Left renal pelvis (tissue), 4 donors: ENCODE measurements around the gene ITPR2. TPM values are rescaled to one million over a fixed set of nuclear protein-coding genes. Genes with fewer than 3 reads are reported as not detected.

Experiments used
- DNase-seq, 4 donors: peaks; one replicate each; pipeline ENCODE4 v3.0.0-alpha.2; 2013; ENCODE audit warnings: low read depth in 4 of 4, low spot score in 3 of 4
- polyA plus RNA-seq, 4 donors: library from polyadenylated mRNA; unstranded; fragments of 120-200 nt; gene quantifications; one replicate each; pipeline ENCODE4 v1.2.1, GENCODE V29; 2013; ENCODE audit not compliant: insufficient read length in 4 of 4

Gene ITPR2
- polyA plus RNA-seq, 4 donors = 11.8 to 16.1 (median 13.2) TPM

DNA sequence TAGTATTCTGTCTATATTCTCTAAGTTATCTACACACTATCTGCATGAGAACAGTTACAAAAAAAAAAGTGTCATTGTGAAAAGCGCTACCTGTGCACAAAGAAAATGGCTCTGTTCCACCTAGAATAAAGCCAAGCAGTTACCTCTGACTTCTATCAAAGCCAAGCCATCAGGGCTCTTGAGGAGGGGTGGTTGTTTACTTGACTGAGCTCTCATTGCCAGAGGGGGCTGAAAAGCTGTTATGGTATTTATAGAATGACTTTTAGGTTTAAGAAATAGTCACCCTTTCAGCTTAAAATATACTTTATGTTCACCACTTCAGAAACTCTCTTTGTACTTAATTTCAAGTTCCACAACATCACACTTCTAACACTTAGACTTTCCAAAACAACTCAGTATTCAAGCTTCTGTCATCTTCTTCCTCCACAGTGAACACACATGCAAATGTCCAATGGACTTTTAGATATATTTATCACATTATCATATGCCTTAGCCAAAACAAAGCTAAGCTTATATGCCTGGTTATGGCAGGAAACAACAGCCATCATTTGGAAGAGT lies 7.5 kb downstream of the ITPR2 start:
- no peak for DNase-seq

DNA sequence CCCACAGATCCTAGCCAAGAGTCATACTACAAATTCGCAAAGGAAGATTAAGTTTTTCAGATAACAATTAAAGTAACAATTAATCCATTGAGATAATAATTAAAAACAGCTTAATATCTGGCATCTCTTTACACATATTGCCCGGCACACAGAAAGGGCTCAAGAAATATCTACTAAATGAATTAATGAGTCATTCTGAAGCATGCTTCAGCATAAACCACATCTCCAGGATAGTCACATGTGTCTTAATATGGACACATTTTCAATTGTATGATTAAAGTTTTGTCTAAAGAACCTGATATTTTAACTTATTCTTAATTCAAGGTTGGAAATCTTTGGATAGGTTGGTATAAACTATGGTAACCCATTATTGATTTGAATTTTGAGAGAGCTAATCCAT lies 9.6 kb downstream of the ITPR2 start:
- no peak for DNase-seq

DNA sequence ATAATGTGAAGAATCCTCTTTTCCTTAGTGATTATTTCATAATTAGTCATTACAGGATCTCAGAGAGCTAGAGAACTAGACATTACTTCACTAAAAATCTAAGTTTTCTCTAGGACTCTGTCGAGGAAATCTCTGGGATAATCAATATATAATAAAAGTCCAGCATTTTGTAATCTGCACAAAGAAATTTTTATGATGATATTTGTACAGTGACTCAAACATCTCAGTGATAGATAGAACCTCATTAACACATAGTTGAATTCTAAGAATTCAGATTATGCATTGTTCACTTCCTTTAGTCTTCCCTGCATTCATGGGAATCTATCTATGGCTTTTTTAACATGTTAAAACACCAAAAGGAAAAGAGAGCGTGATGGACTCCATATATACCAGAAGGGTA lies 11.0 kb downstream of the ITPR2 start:
- DNase-seq = no peak

DNA sequence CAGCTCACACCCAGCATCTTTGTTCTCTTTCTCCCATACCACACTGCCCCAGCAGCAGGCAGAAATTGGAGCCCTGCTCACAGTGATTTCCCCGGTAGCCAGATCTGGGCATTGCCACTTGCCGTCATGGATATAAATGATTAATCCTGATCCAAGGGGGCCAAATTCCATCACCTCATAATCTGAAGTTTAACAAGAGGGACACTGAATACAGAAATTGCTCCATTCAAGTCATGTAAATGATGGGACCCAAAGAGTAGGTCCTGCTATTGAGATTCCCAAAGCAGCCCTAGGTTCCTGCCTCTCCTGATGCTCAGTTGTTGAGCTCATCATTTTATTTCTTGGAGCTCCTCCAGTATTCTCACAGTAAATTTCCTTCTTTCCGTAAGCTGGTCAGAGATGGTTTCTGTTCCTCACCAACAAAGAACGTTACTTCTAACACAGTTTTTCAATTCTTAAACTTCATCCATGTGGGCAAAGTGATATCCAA lies 11.7 kb downstream of the ITPR2 start:
- no peak for DNase-seq

DNA sequence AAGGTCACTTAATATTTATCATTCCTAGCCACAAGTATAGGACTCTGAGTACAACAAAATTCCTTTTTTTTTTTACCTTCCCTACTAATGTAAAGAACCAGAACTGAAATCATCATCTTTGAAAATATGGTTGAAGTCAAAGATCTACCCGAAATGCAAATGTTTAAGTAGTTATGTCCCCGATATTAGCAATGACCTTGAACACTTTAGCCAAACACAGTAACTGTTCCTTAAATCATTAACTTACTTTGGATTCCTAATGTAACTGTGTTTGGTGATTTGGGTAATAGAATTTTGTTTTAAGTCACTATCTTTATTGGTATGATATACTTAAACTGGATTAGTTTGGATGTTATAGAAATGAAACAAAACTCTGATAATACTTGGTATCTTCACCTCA lies 14.4 kb downstream of the ITPR2 start:
- DNase-seq = no peak

DNA sequence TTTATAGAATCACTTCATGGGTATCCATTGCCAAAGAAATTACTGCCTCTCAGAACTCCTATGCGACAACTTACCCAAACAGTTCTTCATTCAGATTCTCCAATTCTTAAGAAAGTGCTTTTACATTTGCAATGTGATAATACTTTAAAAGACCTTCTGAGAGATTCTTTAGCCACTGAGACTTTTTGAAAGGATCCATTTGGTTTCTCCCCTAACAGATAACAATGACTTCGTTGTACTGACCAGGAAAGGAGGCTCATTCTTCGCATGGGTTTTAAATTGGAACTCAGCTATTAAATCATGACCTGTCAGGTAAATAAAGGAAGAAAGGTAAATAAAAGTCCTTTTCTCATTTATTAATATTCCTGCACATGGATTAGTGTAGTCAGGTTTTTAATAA lies 14.8 kb downstream of the ITPR2 start:
- DNase-seq = no peak

DNA sequence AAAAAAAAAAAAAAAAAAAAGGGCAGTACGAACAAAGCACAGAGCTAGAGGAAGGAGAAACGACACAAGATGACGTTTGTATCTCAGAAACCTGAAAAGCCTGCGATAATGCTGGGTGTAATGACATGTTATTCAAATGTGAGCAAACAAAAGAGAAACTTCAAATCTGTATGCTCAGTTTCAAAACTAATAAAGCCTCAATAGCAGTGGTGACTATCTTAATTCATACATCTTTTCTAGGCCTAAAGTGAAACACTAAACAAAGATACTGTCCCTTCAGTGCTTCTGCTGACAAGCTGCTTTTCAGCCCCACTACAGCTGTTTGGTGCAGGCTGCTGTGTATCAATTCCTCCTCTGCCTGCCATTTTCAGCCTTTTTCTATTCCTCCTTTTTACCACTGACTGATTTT lies 15.8 kb downstream of the ITPR2 start:
- DNase-seq = no peak

DNA sequence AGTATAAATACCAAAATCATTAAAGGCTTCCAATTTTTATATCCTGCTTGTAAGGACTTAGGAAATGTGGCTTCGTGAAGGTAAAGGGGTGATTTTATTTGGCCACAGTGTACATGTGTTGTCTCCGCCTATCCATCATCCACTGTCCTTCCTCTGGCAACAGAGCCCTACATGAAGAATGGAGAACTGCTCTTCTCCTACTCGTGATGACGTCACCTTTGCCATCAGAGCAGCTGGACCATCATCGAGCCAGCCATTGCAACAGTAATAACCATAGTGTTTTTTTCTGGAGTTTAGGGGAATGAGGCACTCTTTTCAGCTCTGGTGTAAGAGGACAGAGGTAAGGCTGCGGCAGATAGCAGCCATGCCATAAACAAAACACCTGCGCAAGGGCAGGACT lies 19.2 kb downstream of the ITPR2 start:
- DNase-seq = no peak

DNA sequence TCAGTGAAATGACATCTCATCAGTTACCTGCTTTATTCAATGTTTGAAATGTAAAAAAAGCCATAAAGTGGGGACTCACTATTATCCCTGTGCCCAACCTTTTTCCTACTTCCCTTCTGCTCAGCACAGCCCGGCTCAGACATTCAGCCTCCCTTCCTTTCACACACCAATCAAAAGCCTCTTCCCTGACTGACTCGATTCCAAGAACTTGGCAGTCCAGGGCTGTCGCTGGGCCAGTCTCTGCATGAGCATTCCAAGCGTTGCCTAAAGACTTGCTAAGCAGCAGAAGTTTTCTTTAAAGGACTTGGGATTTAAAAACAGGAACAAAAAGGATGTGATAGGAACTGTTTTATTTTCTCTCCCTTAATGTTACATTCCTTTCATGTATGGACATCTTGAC lies 22.7 kb downstream of the ITPR2 start:
- DNase-seq = no peak

DNA sequence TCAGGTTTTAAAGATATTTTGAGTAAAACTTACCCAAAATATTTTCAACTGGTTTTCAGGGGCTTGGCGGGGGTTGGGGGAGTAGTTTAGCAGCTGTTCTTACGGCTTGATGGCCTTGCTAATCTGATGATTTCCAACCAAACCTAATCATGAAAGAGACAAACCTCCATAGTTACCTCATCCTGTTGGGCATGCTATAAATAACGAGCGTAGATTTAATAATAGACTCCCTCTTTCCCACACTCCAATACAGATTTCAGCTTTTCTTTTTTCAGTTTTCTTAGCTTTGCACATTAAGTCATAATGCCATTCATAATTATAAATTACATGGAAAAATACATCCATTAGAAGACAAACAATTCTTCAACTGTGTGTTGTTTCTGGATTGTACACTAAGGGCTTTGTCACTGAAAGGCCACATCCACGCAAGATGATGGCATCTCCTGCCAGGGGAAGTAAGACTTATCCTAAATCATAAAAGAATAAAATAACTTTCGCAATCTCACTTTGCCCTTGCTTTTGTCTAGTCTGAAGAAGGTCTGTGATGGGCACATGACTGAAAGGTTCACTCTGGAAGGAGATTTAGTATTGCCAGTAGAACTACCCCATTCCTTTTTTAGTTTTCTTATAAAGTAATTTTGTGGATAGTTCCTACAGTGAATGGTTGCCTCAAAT lies 23.2 kb downstream of the ITPR2 start:
- DNase-seq = no peak

DNA sequence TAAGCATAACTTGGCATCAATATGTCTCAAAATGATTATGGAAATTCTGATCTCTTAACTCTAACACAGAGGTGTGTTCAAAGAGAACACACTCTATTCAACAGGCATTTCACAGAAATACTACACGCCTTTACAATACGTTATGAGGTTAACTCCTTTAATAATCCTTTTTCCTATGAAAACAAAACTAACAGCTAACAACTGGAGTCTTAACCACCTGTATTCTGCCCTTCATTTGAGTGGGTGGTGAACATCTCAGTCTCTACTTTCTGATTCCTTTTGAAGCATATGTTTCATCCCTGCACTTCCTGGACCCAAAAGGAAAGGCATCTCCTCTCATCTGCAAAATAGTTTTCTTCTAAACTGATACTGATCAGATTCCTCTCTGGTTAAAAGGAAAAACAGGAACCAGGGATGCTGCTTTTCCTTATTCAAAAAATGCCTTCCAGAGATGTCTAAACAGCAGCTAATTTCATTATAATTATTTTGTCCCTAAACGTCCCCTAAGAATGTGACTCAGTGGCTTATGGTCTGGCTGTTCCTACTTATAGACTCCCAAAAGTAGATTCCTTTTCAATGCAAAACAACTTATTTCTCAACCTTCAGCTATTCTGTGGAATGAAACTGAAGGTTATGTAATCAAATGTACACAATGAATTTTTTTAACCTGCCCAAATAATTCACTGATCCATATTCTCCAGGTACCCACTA lies 24.1 kb downstream of the ITPR2 start:
- DNase-seq = no peak

DNA sequence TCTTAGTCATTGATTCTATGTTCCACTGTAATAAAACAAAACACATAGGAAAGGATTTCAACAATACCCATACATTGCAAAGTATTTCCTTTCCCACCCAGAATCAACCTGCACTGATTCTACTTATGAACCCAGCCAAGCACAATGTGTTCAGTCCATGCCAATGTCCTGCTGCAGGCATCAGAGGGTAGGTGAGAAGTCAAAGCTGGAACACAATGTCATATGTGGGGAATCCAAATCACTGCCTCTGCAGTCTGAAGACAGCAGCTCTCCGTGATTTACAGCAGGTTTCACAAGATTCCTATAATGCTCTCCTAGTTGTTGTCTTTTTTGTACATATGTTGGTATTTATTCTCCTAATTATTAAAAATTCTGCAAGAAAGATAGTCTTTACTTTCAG lies 25.7 kb downstream of the ITPR2 start:
- DNase-seq = no peak

DNA sequence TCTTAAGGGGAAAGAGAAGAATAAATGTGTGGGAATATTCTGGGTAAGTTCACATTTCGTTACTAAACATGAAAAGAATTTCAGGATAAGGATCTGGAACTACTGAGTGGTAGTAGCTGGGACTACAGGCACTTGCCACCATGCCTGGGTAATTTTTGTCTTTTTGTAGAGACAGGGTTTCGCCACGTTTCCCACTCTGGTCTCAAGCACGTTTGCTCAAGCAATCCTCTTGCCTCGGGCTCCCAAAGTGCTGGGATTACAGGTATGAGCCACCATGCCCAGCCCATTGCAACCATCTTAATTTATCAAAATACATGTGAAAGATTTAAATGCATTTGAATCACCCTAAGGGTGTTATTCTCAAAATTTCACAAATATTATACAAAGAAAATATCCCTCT lies 26.4 kb downstream of the ITPR2 start:
- no peak for DNase-seq

DNA sequence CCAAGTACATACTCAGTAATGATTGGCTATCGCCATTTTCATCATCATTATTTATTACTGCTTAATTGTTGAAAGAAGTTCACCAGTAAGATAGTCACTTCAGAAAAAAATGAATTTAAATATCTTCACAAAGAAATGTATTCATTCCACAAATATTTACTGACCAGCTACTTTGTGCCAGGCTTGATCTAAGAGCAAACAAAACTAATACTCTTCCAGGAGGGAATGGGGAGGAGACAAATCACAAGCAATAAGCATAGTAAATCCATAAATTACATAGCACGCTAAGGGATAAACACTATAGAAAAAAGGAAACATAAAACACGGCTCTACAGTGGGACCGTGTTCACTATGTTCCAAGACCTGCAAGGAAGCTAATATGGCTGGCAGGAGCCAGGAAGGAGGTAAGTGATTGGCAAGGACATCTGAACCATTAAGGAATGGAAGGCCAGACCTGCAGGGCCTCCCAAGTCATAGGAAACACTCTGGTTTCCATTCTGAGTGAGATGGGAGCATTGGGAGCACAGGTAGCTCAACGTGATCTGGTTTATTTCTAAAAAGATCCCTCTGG lies 27.5 kb downstream of the ITPR2 start:
- no peak for DNase-seq

DNA sequence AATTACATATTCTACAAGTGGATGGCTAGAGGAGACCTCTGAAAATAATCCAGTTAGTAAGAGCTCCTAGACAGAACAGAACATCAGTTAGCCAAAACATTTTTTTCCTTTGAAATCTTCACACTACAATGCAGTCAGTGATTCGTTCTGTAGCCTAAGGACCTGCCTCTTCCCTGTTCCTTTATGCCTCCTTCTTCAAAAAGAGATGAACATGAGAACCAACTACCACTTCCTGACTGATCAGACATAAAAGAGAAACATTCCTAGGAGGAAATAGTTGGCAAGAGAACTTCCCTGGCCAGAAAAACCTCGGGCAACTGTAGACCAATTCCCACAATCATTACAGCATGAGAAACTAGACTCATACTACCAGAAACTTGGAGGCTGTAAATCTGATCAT lies 29.4 kb downstream of the ITPR2 start:
- no peak for DNase-seq

DNA sequence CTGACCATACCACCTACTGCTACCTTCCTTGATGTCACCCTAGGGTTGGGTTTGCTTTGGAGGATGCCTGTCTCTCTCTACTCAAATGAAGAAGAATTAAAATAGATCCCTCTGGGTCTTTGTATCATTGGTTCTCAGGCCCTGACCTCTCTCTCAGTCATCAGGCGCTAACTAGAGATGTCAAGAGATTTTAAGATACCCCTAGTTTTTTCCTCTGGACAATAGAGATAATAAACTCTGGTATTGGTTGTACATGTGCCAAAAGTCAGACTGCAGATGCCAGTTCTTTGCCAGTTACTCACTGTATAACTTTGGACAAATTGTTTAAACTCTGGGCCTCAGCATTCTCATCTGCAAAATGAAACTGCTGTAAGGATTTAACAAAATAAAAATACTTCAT lies 31.5 kb downstream of the ITPR2 start:
- DNase-seq = no peak

DNA sequence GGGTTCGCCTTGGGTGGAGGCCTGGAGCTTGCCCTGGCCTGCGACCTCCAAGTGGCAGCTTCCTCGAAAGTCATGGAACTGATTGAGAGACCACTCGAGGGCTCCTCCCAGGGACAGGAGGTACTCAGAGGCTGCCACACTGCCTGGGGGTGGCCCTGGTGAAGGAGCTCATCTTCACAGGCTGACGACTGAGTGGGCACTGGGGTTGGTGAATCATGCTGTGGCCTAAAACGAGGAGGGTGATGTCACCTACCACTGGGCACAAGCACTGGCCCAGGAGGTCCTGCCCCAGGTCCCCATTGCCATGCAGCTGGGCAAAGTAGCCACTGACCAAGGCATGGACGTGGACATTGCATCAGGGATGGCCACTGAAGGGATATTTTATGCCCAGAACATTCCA lies 32.1 kb downstream of the ITPR2 start:
- no peak for DNase-seq

DNA sequence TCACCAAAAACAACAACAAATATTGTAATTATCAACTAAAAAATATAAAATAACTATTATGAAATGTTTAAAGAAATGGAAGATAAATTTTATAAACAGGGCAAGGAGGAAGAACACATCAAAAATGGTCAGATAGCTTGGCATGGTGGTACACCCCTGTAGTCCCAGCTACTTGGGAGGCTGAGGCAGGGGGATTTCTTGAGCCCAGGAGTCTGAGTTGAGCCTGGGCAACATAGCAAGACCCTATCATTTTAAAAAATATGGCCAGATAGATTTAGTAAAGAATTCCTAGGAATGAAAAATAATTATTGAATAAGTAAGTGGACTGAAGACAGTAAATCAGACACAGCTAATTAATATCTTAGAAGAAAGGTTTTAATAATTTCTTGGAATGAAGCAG lies 32.6 kb downstream of the ITPR2 start:
- DNase-seq = no peak

DNA sequence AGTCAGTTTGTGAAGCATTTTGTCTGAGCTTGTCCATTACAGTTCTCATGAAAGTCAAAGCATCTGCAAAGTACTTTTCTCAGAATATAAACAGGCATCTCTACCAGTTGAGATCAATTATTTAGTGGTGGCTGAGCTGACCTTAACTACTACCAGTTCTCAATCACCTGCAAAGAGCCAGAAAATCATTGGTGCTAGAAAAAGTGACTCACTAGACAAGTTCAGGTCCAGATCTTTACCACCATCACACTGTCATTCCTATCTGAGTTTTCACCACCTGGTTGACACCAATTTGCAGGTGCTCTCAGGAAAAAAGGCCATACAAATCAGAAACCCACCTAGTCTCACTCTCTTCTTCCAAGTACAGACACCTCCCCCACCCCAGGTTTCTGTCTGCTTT lies 33.3 kb downstream of the ITPR2 start:
- no peak for DNase-seq

DNA sequence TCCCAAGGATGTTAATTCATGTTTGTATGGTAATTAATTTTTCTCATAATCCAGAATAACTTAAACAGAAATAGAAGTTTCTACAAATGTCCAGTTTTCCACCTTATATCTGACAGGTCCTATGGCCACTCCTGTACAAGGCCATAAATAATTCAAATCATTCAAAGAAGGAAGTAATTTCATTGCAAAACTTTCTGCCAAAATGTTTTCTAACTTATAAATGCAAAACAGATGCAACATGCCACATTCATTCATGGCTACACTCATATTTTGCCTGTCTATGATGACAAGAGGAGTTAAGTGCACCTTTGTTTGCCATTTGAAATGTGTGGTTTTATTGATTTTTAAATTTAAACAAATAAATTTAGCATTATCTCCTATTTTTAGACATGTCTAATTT lies 34.4 kb downstream of the ITPR2 start:
- DNase-seq = no peak

DNA sequence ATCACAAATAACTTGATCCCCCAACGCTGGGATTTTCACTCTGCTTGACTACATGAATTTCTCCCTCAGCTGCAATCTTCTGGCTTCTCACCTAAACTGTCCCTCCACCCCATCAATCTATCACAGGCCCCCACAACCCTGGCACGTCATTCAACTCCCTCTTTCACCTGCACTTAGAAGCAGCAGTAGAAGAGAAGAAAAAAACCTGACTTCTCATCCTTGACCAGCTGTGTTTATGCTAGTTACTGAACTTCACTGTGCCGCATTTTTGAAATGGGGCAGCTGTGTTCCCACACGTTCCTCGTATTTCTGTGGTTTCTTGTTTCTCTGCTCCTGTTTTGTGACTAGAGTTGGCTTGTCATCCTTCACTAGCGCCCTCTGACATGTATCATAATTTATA lies 35.0 kb downstream of the ITPR2 start:
- peak; percentile 55 to 81 (median 68) for DNase-seq

DNA sequence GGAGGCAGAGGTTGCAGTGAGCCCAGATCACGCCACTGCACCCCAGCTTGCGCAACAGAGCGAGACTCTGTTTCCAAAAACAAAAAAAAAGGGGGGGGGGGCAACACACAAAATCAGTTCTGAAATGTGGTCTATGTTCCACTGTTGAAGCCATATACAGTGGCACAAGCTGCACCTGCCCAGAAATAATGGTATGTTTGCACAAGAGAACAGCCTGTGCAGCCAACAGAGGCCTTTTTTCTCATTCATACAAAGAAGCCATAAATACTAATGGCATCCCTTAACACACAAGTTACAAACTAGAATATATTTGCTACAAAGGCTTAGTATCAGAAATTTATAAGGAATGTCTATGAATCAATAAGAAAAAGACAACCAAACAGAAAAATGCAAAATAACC lies 37.1 kb downstream of the ITPR2 start:
- DNase-seq = no peak
